Fibroblast of villous mesenchyme (primary cell): ENCODE data around the gene SRGAP3. TPM values are rescaled to one million over a fixed set of nuclear protein-coding genes. Genes with fewer than 3 reads are reported as not detected.

Experiments used
- DNase-seq: peaks from one replicate; pipeline ENCODE4 v3.0.0-alpha.2; 2010; ENCODE audit warnings: low read depth
- H3K4me3 ChIP-seq: 2 replicates; pipeline ENCODE4 v1.5.1; 2011; ENCODE audit warnings: low read depth, mild to moderate bottlenecking, low read length
- CTCF ChIP-seq: IDR thresholded peaks from 2 replicates; pipeline ENCODE4 v1.5.1; 2012; ENCODE audit warnings: low read depth, mild to moderate bottlenecking, low read length; ENCODE audit not compliant: insufficient read depth
- total RNA-seq: library from RNA; depleted of rRNA; stranded (reverse); fragments of >200 nt; gene quantifications from 2 replicates; pipeline ENCODE4 v1.2.3, GENCODE V29; 2012

SRGAP3 gene
- total RNA-seq, 1 donor, result 3.5 TPM

- no peak for TF ChIP-seq CTCF
- no peak overlapping the region for H3K4me3 ChIP-seq
- no peak for DNase-seq
Measured at GRCh38 chr3:9026320-9027045, 223.0 kb downstream of the SRGAP3 start.

- no peak for TF ChIP-seq CTCF
- no peak for DNase-seq
- H3K4me3 ChIP-seq, result no peak overlapping the region
Measured at GRCh38 chr3:9024341-9024740, 225.1 kb downstream of the SRGAP3 start.

GRCh38 chr3:9023226-9023590, 226.2 kb downstream of the SRGAP3 start:
- DNase-seq, result no peak

GRCh38 chr3:9022305-9023225, 226.9 kb downstream of the SRGAP3 start:
- H3K4me3 ChIP-seq, result no peak overlapping the region
- DNase-seq, result no peak
- no peak for TF ChIP-seq CTCF

More at GRCh38 chr3:9023226-9023590, 226.2 kb downstream of the SRGAP3 start:
- TF ChIP-seq CTCF, result no peak
- no peak overlapping the region for H3K4me3 ChIP-seq

- TF ChIP-seq CTCF, result no peak
- no peak for DNase-seq
- no peak overlapping the region for H3K4me3 ChIP-seq
Measured at GRCh38 chr3:9021271-9022009, 228.0 kb downstream of the SRGAP3 start.

GRCh38 chr3:9020426-9020825, 229.0 kb downstream of the SRGAP3 start:
- TF ChIP-seq CTCF, result no peak
- DNase-seq, result peak; percentile 14
- H3K4me3 ChIP-seq, result no peak overlapping the region
